SK-N-SH treated with all-trans-retinoic acid at 6 μM for 48 hours (cell line): ENCODE data around the gene PDK3.

Experiments used
- ATAC-seq: fragments of 200-7000 bp; cut with Tn5 transposase; 3 replicates; pipeline ENCODE4 v1.9.1; 2020; ENCODE audit warnings: mild to moderate bottlenecking, moderate library complexity
- BACH2 ChIP-seq: fragments of 250-450 bp; sonication (Bioruptor Pico); IDR thresholded peaks from 2 replicates; pipeline ENCODE4 v1.9.0; 2021; ENCODE audit warnings: mild to moderate bottlenecking, borderline replicate concordance
- CSDC2 ChIP-seq: fragments of 250-450 bp; sonication (Bioruptor Pico); IDR thresholded peaks from 2 replicates; pipeline ENCODE4 v1.5.0; 2020; ENCODE audit warnings: mild to moderate bottlenecking, moderate library complexity
- ESRRG ChIP-seq: fragments of 250-450 bp; sonication (Bioruptor Pico); IDR thresholded peaks from 2 replicates; pipeline ENCODE4 v1.6.1; 2021; ENCODE audit warnings: mild to moderate bottlenecking
- GLIS3 ChIP-seq: fragments of 250-450 bp; sonication (Bioruptor Pico); IDR thresholded peaks from 2 replicates; pipeline ENCODE4 v1.5.0; 2020; ENCODE audit warnings: mild to moderate bottlenecking, moderate library complexity
- ISL1 ChIP-seq: fragments of 250-450 bp; sonication (Bioruptor Pico); IDR thresholded peaks from 2 replicates; pipeline ENCODE4 v2.1.2; 2022; ENCODE audit warnings: mild to moderate bottlenecking, moderate library complexity
- OSR1 ChIP-seq: fragments of 250-450 bp; sonication (Bioruptor Pico); IDR thresholded peaks from 2 replicates; pipeline ENCODE4 v1.8.0; 2022; ENCODE audit warnings: moderate library complexity, mild to moderate bottlenecking, inconsistent platforms
- PPARA ChIP-seq: fragments of 250-450 bp; sonication (Bioruptor Pico); IDR thresholded peaks from 2 replicates; pipeline ENCODE4 v1.5.0; 2020; ENCODE audit warnings: mild to moderate bottlenecking, borderline replicate concordance
- RARB ChIP-seq: fragments of 250-450 bp; sonication (Bioruptor Pico); IDR thresholded peaks from 2 replicates; pipeline ENCODE4 v1.8.0; 2021; ENCODE audit warnings: mild to moderate bottlenecking, moderate library complexity
- SNAI2 ChIP-seq: fragments of 250-450 bp; sonication (Bioruptor Pico); IDR thresholded peaks from 2 replicates; pipeline ENCODE4 v1.5.0; 2020; ENCODE audit warnings: mild to moderate bottlenecking, moderate library complexity
- TCF4 ChIP-seq: fragments of 250-450 bp; sonication (Bioruptor Pico); IDR thresholded peaks from 2 replicates; pipeline ENCODE4 v1.8.0; 2021; ENCODE audit warnings: mild to moderate bottlenecking, moderate library complexity, borderline replicate concordance
- TOX ChIP-seq: fragments of 250-450 bp; sonication (Bioruptor Pico); IDR thresholded peaks from 2 replicates; pipeline ENCODE4 v1.8.0; 2021; ENCODE audit warnings: mild to moderate bottlenecking, moderate library complexity, borderline replicate concordance
- ZC3H10 ChIP-seq: fragments of 250-450 bp; sonication (Bioruptor Pico); IDR thresholded peaks from 2 replicates; pipeline ENCODE4 v1.5.1; 2021; ENCODE audit warnings: mild to moderate bottlenecking, moderate library complexity
- ZFP3 ChIP-seq: fragments of 250-450 bp; sonication (Bioruptor Pico); IDR thresholded peaks from 2 replicates; pipeline ENCODE4 v1.5.0; 2020; ENCODE audit warnings: mild to moderate bottlenecking, moderate library complexity
- ZFP30 ChIP-seq: fragments of 450-650 bp; formaldehyde crosslinking; IDR thresholded peaks from 2 replicates; pipeline ENCODE4 v1.5.0; 2022; ENCODE audit warnings: mild to moderate bottlenecking, moderate library complexity
- ZNF565 ChIP-seq: fragments of 450-650 bp; formaldehyde crosslinking; conservative IDR thresholded peaks from 2 replicates; pipeline ENCODE4 v1.5.0; 2020; ENCODE audit warnings: low read depth, mild to moderate bottlenecking, moderate library complexity
- ZNF70 ChIP-seq: fragments of 450-650 bp; formaldehyde crosslinking; IDR thresholded peaks from 2 replicates; pipeline ENCODE4 v1.5.0; 2020; ENCODE audit warnings: mild to moderate bottlenecking, moderate library complexity
- ZNF8 ChIP-seq: fragments of 450-650 bp; formaldehyde crosslinking; IDR thresholded peaks from 2 replicates; pipeline ENCODE4 v1.5.0; 2020; ENCODE audit warnings: mild to moderate bottlenecking, moderate library complexity
- TF ChIP-seq, protein P1 (sequence below): fragments of 250-450 bp; sonication (Bioruptor Pico); IDR thresholded peaks from 2 replicates; pipeline ENCODE4 v1.8.0; 2020; ENCODE audit warnings: mild to moderate bottlenecking, moderate library complexity, borderline replicate concordance
- TF ChIP-seq, protein P2 (sequence below): fragments of 250-450 bp; sonication (Bioruptor Pico); IDR thresholded peaks from 2 replicates; pipeline ENCODE4 v1.5.0; 2020; ENCODE audit warnings: mild to moderate bottlenecking, moderate library complexity

PDK3 gene

DNA sequence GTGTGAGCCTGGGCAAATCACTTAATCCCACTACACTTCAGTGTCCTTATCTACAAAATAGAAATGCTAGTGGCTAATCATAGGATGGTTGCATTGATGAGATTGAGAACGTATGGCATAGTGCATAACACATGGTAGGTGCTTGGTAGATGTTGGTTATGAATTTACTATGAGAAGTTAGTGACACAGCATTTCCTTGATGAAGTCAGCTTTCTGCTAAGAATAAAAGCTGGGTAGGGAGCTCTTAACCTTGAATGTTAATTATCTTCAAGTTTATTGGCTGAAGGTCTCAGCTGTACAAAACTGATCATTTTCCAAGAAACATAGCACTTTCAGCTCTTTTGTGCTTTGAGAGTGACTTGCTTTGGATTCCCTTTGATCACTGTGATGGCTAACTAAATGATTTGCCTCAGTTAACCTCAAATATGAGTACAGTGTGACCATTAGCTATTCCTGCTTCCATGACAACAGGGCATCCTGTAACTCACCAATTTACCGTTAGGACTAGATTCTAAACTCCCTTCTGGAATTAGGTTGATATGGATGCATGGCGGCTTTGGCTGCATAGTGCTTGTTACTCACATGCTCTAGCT, 17.8 kb downstream of the PDK3 start:
- TF ChIP-seq ZNF565 (CRISPR knock-in tag): no peak
- TF ChIP-seq ZFP3: no peak
- no peak for TF ChIP-seq SNAI2 (CRISPR knock-in tag)
- TF ChIP-seq OSR1 (CRISPR knock-in tag): no peak
- TF ChIP-seq, protein P1, sequence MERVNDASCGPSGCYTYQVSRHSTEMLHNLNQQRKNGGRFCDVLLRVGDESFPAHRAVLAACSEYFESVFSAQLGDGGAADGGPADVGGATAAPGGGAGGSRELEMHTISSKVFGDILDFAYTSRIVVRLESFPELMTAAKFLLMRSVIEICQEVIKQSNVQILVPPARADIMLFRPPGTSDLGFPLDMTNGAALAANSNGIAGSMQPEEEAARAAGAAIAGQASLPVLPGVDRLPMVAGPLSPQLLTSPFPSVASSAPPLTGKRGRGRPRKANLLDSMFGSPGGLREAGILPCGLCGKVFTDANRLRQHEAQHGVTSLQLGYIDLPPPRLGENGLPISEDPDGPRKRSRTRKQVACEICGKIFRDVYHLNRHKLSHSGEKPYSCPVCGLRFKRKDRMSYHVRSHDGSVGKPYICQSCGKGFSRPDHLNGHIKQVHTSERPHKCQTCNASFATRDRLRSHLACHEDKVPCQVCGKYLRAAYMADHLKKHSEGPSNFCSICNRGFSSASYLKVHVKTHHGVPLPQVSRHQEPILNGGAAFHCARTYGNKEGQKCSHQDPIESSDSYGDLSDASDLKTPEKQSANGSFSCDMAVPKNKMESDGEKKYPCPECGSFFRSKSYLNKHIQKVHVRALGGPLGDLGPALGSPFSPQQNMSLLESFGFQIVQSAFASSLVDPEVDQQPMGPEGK (CRISPR knock-in tag): no peak
- TF ChIP-seq PPARA (CRISPR knock-in tag): no peak
- no peak for TF ChIP-seq RARB (CRISPR knock-in tag)
- TF ChIP-seq ZNF8 (CRISPR knock-in tag): no peak
- no peak for TF ChIP-seq GLIS3 (CRISPR knock-in tag)
- TF ChIP-seq BACH2 (CRISPR knock-in tag): no peak
- no peak for TF ChIP-seq CSDC2 (CRISPR knock-in tag)
- no peak for TF ChIP-seq TOX (CRISPR knock-in tag)
- TF ChIP-seq TCF4 (CRISPR knock-in tag): no peak
- ATAC-seq: no peak

DNA sequence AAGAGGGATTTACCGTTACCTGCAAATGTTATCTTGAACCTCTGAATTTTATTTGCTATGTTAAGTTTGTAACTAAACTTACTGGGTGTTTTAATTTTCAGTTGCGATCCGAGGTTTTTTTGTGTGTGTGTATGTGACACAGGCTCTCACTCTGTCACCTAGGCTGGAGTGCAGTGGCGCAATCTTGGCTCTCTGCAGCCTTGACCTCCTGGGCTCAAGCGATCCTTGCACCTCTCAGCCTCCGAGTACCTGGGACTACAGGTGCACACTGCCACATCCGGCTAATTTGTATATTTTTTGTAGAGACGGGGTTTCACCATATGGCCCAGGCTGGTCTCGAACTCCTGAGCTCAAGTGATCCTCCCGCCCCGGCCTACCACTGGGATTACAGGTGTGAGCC, 18.5 kb downstream of the PDK3 start:
- no peak for ATAC-seq
- no peak for TF ChIP-seq CSDC2 (CRISPR knock-in tag)
- no peak for TF ChIP-seq ZNF70 (CRISPR knock-in tag)
- no peak for TF ChIP-seq GLIS3 (CRISPR knock-in tag)
- TF ChIP-seq TCF4 (CRISPR knock-in tag): no peak
- TF ChIP-seq RARB (CRISPR knock-in tag): no peak

DNA sequence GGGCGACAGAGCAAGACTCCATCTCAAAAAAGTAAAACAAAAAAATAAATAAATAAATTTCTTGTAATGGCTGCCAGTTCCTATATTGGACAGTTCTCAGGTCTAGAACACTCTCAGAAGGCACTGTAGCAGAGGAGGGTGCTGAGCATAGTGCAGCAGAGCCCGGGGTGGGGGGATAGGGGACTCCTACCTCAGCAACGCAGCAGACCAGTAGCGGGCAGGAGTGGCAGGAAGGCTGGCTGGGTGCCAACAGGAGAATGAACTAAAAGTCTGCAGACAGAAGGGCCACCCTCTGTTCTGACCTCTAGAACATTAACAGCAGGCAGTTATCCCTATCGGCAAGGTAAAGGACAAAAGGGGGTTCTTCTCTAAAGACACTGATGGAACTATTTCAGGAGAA, 20.2 kb downstream of the PDK3 start:
- ATAC-seq: no peak
- no peak for TF ChIP-seq ESRRG (CRISPR knock-in tag)
- TF ChIP-seq, protein P1 (CRISPR knock-in tag): no peak
- no peak for TF ChIP-seq OSR1 (CRISPR knock-in tag)
- TF ChIP-seq ZC3H10 (CRISPR knock-in tag): no peak

DNA sequence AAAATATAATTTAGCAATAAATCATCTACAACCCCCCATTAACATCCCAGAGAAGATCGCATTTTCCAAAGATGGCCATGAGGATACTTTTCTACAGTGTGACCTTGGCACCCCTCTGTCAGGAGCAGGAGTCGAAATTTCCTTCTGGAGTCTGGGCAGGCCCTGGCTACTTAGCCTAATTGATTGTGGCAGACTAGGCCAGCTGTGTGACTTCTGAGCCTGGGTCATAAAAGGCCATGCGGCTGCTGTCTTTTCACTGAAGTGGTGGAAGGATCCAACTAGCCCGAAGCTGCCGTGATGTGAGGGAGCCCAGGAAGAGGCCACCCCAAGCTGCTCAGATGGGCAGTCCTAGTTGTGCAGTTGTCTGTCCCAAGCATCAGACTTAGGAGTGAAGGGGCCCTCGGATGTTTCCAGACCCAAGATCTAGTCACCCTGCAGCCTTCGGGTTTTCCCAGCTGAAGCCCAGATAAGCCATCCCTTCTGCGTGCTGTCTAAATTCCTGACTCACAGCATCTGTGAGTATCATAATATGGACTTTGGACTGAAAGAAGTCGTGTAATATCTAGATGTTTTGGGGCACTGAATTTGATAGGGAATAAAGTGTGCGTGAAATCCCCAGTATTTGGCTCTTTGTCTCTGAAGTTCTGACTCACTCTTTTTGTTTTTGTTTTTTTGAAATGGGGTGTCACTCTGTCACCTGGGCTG, 21.0 kb downstream of the PDK3 start:
- ATAC-seq: no peak
- TF ChIP-seq, protein P2, sequence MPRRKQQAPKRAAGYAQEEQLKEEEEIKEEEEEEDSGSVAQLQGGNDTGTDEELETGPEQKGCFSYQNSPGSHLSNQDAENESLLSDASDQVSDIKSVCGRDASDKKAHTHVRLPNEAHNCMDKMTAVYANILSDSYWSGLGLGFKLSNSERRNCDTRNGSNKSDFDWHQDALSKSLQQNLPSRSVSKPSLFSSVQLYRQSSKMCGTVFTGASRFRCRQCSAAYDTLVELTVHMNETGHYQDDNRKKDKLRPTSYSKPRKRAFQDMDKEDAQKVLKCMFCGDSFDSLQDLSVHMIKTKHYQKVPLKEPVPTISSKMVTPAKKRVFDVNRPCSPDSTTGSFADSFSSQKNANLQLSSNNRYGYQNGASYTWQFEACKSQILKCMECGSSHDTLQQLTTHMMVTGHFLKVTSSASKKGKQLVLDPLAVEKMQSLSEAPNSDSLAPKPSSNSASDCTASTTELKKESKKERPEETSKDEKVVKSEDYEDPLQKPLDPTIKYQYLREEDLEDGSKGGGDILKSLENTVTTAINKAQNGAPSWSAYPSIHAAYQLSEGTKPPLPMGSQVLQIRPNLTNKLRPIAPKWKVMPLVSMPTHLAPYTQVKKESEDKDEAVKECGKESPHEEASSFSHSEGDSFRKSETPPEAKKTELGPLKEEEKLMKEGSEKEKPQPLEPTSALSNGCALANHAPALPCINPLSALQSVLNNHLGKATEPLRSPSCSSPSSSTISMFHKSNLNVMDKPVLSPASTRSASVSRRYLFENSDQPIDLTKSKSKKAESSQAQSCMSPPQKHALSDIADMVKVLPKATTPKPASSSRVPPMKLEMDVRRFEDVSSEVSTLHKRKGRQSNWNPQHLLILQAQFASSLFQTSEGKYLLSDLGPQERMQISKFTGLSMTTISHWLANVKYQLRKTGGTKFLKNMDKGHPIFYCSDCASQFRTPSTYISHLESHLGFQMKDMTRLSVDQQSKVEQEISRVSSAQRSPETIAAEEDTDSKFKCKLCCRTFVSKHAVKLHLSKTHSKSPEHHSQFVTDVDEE (CRISPR knock-in tag): no peak
- TF ChIP-seq ISL1 (CRISPR knock-in tag): no peak
- TF ChIP-seq CSDC2 (CRISPR knock-in tag): no peak
- no peak for TF ChIP-seq TCF4 (CRISPR knock-in tag)
- TF ChIP-seq OSR1 (CRISPR knock-in tag): no peak
- TF ChIP-seq RARB (CRISPR knock-in tag): no peak
- no peak for TF ChIP-seq PPARA (CRISPR knock-in tag)
- TF ChIP-seq ZFP3: no peak
- no peak for TF ChIP-seq SNAI2 (CRISPR knock-in tag)
- no peak for TF ChIP-seq ZNF70 (CRISPR knock-in tag)
- no peak for TF ChIP-seq ZC3H10 (CRISPR knock-in tag)
- no peak for TF ChIP-seq ZFP30 (CRISPR knock-in tag)
- TF ChIP-seq ZNF565 (CRISPR knock-in tag): no peak
- TF ChIP-seq, protein P1 (CRISPR knock-in tag): no peak
- no peak for TF ChIP-seq GLIS3 (CRISPR knock-in tag)
- TF ChIP-seq ESRRG (CRISPR knock-in tag): no peak
